HepG2 (cell line): Measurements from ENCODE around the gene C12orf60. TPM values are rescaled to one million over a fixed set of nuclear protein-coding genes. Genes with fewer than 3 reads are reported as not detected.

Experiments
- ASH2L ChIP-seq: fragments of 300-600, 200-600 bp; sonication (generic); IDR thresholded peaks from 2 replicates; pipeline ENCODE4 v1.7.0; 2017; ENCODE audit warnings: low read depth, mild to moderate bottlenecking, moderate library complexity, mixed read lengths, low read length; ENCODE audit not compliant: insufficient read length
- ATF4 ChIP-seq, 2 experiments: fragments of 450-650 bp in 1 of 2; sonication (generic) in 1 of 2; formaldehyde crosslinking; IDR thresholded peaks; 2 replicates each; pipeline versions ENCODE4 v1.5.0 to v1.8.0; 2020 to 2022; ENCODE audit warnings: mild to moderate bottlenecking in 1 of 2, missing genetic modification reagents in 1 of 2
- GATAD2A ChIP-seq: IDR thresholded peaks from 2 replicates; pipeline ENCODE4 v1.6.1; 2016
- KDM2A ChIP-seq: sonication (generic); formaldehyde crosslinking; IDR thresholded peaks from 2 replicates; pipeline ENCODE4 v1.4.0; 2020; ENCODE audit warnings: low read depth, missing genetic modification reagents, borderline replicate concordance
- KIAA2018 ChIP-seq: sonication (generic); formaldehyde crosslinking; IDR thresholded peaks from 2 replicates; pipeline ENCODE4 v1.5.0; 2020; ENCODE audit warnings: mild to moderate bottlenecking, missing genetic modification reagents, borderline replicate concordance
- KLF6 ChIP-seq: IDR thresholded peaks from 2 replicates; pipeline ENCODE4 v1.8.0; 2016; ENCODE audit warnings: missing biosample characterization, missing genetic modification reagents
- MLX ChIP-seq: IDR thresholded peaks from 2 replicates; pipeline ENCODE4 v1.6.1; 2016
- SKI ChIP-seq: fragments of 450-650 bp; IDR thresholded peaks from one replicate; pipeline ENCODE4 v1.6.1; 2018; ENCODE audit warnings: mild to moderate bottlenecking; ENCODE audit not compliant: partially characterized antibody
- UBTF ChIP-seq: sonication (generic); formaldehyde crosslinking; IDR thresholded peaks from 2 replicates; pipeline ENCODE4 v1.4.0; 2020; ENCODE audit warnings: mild to moderate bottlenecking, missing genetic modification reagents
- ZNF280B ChIP-seq: sonication (generic); formaldehyde crosslinking; IDR thresholded peaks from 2 replicates; pipeline ENCODE4 v1.5.0; 2020; ENCODE audit warnings: missing genetic modification reagents, mild to moderate bottlenecking, borderline replicate concordance
- ZNF30 ChIP-seq: sonication (generic); formaldehyde crosslinking; IDR thresholded peaks from 2 replicates; pipeline ENCODE4 v1.5.0; 2020; ENCODE audit warnings: mild to moderate bottlenecking, missing genetic modification reagents
- ZNF44 ChIP-seq: sonication (generic); formaldehyde crosslinking; IDR thresholded peaks from 2 replicates; pipeline ENCODE4 v1.5.1; 2020; ENCODE audit warnings: mild to moderate bottlenecking, missing genetic modification reagents
- ZNF605 ChIP-seq: sonication (generic); formaldehyde crosslinking; IDR thresholded peaks from 2 replicates; pipeline ENCODE4 v1.8.0; 2022; ENCODE audit warnings: mild to moderate bottlenecking, missing genetic modification reagents
- ZNF792 ChIP-seq: IDR thresholded peaks from 2 replicates; pipeline ENCODE4 v1.6.1; 2016
- polyA plus RNA-seq, 8 experiments: library from polyadenylated mRNA; depleted of rRNA in 3 of 8; stranded (reverse) in 7 of 8; unstranded in 1 of 8; fragments of >200 nt; fragmentation: Illumina TruSeq in 4 of 8; extraction: Trizol in 4 of 8; gene quantifications; 2 replicates each; pipeline versions ENCODE4 v1.2.1 to v1.2.3, GENCODE V29; 2011 to 2016; ENCODE audit warnings: low read depth in 4 of 8, missing spikeins in 1 of 8, mixed read lengths in 1 of 8; ENCODE audit not compliant: insufficient read depth in 1 of 8
- total RNA-seq, 5 experiments: library from RNA; depleted of rRNA; stranded (reverse); fragments of >200 nt; fragmentation: Illumina TruSeq; extraction: Trizol; gene quantifications; 2 replicates each; pipeline ENCODE4 v1.2.3, GENCODE V29; 2016; ENCODE audit warnings: low read depth in 1 of 5

C12orf60 gene
- total and polyA plus RNA-seq, 2 of the 13 experiments (the other 11 are each of a cell fraction or from before 2014, with no cell fraction given), result 0.55 to 1.4 TPM

- TF ChIP-seq KIAA2018 (CRISPR knock-in tag) (no peak), UBTF (CRISPR knock-in tag) (peak; percentile 65), MLX (CRISPR knock-in tag) (no peak), ZNF605 (CRISPR knock-in tag) (no peak; the same call in 1 of the 2 replicates), ZNF792 (CRISPR knock-in tag) (no peak), KLF6 (CRISPR knock-in tag) (no peak), ZNF30 (CRISPR knock-in tag) (no peak), GATAD2A (no peak), ZNF44 (CRISPR knock-in tag) (no peak), SKI (no peak), ZNF280B (CRISPR knock-in tag) (no peak), ATF4 (CRISPR knock-in tag; IDR thresholded peaks at IDR 0.05) (no peak), ASH2L (peak; percentile 51), KDM2A (CRISPR knock-in tag) (peak; percentile 41; the same call in 1 of the 2 replicates)
Observed at GRCh38 chr12:14774074-14774905, 29.2 kb upstream of the C12orf60 start (continued).
